ENCODE data around the gene RPP25L.

DNA sequence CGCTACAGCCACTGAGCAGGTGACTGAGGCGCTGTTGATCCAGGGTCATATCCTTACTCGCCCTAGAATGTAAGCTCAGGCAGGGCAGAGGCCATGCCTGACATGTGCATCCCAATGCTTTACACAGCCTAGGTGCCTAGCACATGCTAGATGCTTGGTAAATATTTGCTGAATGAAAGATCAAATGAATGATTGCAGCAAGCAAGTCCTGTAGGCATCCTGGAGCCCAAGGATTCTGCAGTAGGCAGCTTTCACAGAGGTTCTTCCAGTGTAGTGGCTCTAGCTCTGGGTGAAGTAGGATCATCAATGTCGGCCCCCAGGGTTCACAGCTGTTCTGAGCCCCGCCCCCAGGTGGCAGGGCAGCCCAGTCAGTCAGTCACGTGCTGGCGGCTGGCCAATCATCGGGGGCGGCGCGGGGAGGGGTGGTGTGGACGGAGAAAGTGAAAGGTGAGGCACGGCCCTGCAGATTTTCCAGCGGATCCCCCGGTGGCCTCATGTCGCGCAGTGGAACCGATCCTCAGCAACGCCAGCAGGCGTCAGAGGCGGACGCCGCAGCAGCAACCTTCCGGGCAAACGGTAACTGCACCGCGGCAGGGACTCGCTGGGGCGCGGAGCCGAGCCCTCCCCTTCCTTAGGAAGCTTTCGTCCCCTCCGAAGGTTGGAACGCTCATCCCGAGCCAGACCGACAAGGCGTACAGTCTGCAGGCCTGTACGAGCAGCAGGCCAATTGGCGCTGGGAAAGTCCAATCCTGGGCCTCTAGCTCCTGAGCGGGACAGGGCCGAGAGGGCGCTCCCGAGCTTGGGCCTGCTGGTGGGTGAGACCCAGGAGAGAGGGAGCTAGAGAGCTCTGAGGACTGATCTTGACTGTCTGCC is 34.5 kb upstream of the RPP25L start, which contains the start of gene GALT:
- TF ChIP-seq, protein P1, sequence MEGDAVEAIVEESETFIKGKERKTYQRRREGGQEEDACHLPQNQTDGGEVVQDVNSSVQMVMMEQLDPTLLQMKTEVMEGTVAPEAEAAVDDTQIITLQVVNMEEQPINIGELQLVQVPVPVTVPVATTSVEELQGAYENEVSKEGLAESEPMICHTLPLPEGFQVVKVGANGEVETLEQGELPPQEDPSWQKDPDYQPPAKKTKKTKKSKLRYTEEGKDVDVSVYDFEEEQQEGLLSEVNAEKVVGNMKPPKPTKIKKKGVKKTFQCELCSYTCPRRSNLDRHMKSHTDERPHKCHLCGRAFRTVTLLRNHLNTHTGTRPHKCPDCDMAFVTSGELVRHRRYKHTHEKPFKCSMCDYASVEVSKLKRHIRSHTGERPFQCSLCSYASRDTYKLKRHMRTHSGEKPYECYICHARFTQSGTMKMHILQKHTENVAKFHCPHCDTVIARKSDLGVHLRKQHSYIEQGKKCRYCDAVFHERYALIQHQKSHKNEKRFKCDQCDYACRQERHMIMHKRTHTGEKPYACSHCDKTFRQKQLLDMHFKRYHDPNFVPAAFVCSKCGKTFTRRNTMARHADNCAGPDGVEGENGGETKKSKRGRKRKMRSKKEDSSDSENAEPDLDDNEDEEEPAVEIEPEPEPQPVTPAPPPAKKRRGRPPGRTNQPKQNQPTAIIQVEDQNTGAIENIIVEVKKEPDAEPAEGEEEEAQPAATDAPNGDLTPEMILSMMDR (IDR thresholded peaks at IDR 0.05; ENCODE audit: low read length) = peak; percentile 58
- TF ChIP-seq EZH2 (optimal IDR thresholded peaks at IDR 0.05; ENCODE audit: low read depth, low read length) = no peak
- TF ChIP-seq EZH2phosphoT487 (IDR thresholded peaks at IDR 0.05; ENCODE audit: low read length) = no peak

Measured in MM.1S (cell line).